Hippocampal formation (tissue), 2 donors: ENCODE measurements around the gene INTU.

Experiments used
- DNase-seq, 2 donors: peaks; one replicate each; lab custom pipeline; 2025; lab: John Stamatoyannopoulos, UW

The INTU gene

GRCh38 chr4:127747883-127748282, 115.1 kb downstream of the INTU start:
- DNase-seq = no peak

- no peak for DNase-seq
Observed at GRCh38 chr4:127748957-127749356, 116.2 kb downstream of the INTU start.

GRCh38 chr4:127756906-127757305, 124.1 kb downstream of the INTU start:
- DNase-seq = no peak

- no peak for DNase-seq
Observed at GRCh38 chr4:127759228-127759820, 126.6 kb downstream of the INTU start.

GRCh38 chr4:127759893-127760292, 127.1 kb downstream of the INTU start:
- DNase-seq = no peak

GRCh38 chr4:127771535-127772275, 138.9 kb downstream of the INTU start:
- no peak for DNase-seq

- DNase-seq = no peak
Observed at GRCh38 chr4:127772769-127773671, 140.3 kb downstream of the INTU start.

- DNase-seq = no peak
Observed at GRCh38 chr4:127775843-127776242, 143.1 kb downstream of the INTU start.
